Activated T-cell treated with anti-CD3 and anti-CD28 coated beads for 4 hours (primary cell): ENCODE measurements around the gene HOXA4.

Experiments
- DNase-seq: peaks from one replicate; pipeline ENCODE4 v3.0.0-alpha.2; 2020

Gene HOXA4

GRCh38 chr7:27083646-27084045, 46.9 kb downstream of the HOXA4 start:
- no peak for DNase-seq

GRCh38 chr7:27082171-27082570, 48.4 kb downstream of the HOXA4 start:
- no peak for DNase-seq

GRCh38 chr7:27080844-27081436, 49.6 kb downstream of the HOXA4 start:
- no peak for DNase-seq

DNA sequence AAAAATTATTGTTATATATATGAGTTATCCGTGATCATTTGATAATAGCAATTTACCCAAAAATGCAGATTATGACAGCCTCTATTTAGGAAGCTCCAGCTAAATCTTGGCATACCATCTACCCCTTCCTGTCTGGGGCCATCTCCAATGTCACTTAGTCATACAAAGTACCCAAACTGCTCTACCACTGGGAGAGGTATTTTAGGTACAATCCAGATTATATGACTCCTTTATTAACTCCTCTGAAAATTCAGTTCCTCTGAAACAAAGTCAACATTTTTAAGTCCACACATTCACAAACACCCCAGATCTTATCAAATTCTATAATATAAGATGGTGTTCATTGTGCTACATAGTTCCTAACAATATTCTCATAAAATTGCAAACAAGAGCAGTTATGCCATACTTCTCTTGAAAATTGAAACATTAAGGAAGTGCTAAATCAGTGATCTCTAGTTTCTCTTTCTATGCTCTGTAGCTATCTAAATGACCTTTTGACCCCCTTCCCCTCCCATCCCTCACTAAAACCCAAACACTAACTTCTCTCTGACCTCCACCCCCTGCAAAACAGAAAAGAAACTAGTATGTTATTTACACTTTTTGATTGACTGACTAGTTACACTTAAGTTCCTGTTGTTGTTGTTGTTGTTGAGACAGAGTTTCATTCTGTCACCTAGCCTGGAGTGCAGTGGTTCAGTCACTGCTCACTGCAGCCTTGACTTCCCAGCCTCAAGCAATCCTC, 51.2 kb downstream of the HOXA4 start:
- no peak for DNase-seq

DNA sequence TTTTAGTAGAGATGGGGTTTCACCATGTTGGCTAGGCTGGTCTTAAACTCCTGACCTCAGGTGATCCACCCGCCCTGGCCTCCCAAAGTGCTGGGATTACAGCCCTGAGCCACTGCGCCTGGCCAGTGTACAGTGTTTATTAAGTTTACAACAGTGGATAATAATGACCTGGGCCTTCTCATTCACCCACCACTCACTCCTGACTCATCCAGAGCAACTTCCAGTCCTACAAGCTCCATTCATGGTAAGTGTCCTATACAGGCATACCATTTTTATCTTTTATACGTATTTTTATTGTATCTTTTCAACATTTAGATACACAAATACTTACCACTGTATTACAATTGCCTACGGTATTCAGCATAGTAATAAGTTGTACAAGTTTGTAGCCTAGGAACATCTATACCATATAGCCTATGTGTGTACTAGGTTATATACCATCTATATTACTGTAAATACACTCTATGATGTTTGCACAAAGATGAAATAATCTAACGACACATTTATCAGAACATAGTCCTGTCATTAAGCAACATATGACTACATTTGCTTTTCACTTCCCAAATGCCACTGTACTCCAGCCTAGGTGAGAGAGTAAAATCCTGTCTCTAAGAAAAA, 51.8 kb downstream of the HOXA4 start:
- no peak for DNase-seq
